SU-DHL-6 (cell line): ENCODE measurements around the gene HSD17B8.

Source experiments
- CTCF ChIP-seq: fragments of 200-600 bp; sonication (generic); IDR thresholded peaks from one replicate; pipeline ENCODE4 v1.5.1; 2017; ENCODE audit warnings: antibody characterized with exemption, mild to moderate bottlenecking, low read length, moderate library complexity; ENCODE audit not compliant: insufficient read depth, poor library complexity, severe bottlenecking
- EZH2phosphoT487 ChIP-seq: fragments of 200-600 bp; sonication (generic), shearing (Covaris generic); conservative IDR thresholded peaks from 2 replicates; pipeline ENCODE4 v1.6.1; 2018; ENCODE audit warnings: mild to moderate bottlenecking, antibody characterized with exemption, low read length, moderate library complexity, mixed read lengths

GRCh38 chr6:33217246-33217645 is 12.8 kb downstream of the HSD17B8 start:
- TF ChIP-seq CTCF (no peak), EZH2phosphoT487 (no peak)
